ENCODE measurements around the gene TRMT2A.
"Not testable (repeated sequence)": the region's sequence is repeated elsewhere in the genome, so short reads cannot be mapped to it uniquely, and the experiment has no call there.

The TRMT2A gene

GRCh38 chr22:20084547-20085413 lies 32.2 kb downstream of the TRMT2A start:
- DNase-seq (ENCODE audit: low spot score): no peak

- DNase-seq (ENCODE audit: low spot score): no peak
Measured at GRCh38 chr22:20083891-20084546, 33.0 kb downstream of the TRMT2A start.

- no peak for DNase-seq (ENCODE audit: low spot score)
Measured at GRCh38 chr22:20083157-20083890, 33.7 kb downstream of the TRMT2A start.

GRCh38 chr22:20080776-20081654 lies 36.0 kb downstream of the TRMT2A start:
- DNase-seq (ENCODE audit: low spot score): peak; percentile 64

GRCh38 chr22:20080445-20080775 lies 36.6 kb downstream of the TRMT2A start:
- no peak for DNase-seq (ENCODE audit: low spot score)

GRCh38 chr22:20079745-20080444 lies 37.1 kb downstream of the TRMT2A start, which contains the start of gene DGCR8:
DGCR8 (plus strand) TSS chr22:20080241; CDS start chr22:20085964, 5,723 bp downstream.
- DNase-seq (ENCODE audit: low spot score): peak; percentile 81

- no peak for DNase-seq (ENCODE audit: low spot score)
Measured at GRCh38 chr22:20076627-20077172, 40.3 kb downstream of the TRMT2A start.

GRCh38 chr22:20071524-20071972 lies 45.5 kb downstream of the TRMT2A start:
- DNase-seq (ENCODE audit: low spot score): no peak

- no peak for DNase-seq (ENCODE audit: low spot score)
Measured at GRCh38 chr22:20069331-20070042, 47.5 kb downstream of the TRMT2A start.

GRCh38 chr22:20068640-20069039 lies 48.4 kb downstream of the TRMT2A start:
- no peak for DNase-seq (ENCODE audit: low spot score)

- not testable (repeated sequence) for DNase-seq (ENCODE audit: low spot score)
Measured at GRCh38 chr22:20067384-20067682, 49.7 kb downstream of the TRMT2A start.

- no peak for DNase-seq (ENCODE audit: low spot score)
Measured at GRCh38 chr22:20066617-20067383, 50.2 kb downstream of the TRMT2A start.

- no peak for DNase-seq (ENCODE audit: low spot score)
Measured at GRCh38 chr22:20065896-20066616, 51.0 kb downstream of the TRMT2A start.

GRCh38 chr22:20064545-20065262 lies 52.3 kb downstream of the TRMT2A start:
- DNase-seq (ENCODE audit: low spot score): no peak

GRCh38 chr22:20064140-20064480 lies 52.9 kb downstream of the TRMT2A start:
- no peak for DNase-seq (ENCODE audit: low spot score)

- DNase-seq (ENCODE audit: low spot score): no peak
Measured at GRCh38 chr22:20063271-20064139, 53.5 kb downstream of the TRMT2A start.

- no peak for DNase-seq (ENCODE audit: low spot score)
Measured at GRCh38 chr22:20062766-20063083, 54.3 kb downstream of the TRMT2A start.
